ENCODE measurements around the gene RPL36AL. TPM values are rescaled to one million over a fixed set of nuclear protein-coding genes. Genes with fewer than 3 reads are reported as not detected.

The RPL36AL gene
- total RNA-seq, 2 donors from 2014 or later, result 120 to 180 TPM

GRCh38 chr14:49582113-49582977 lies 38.1 kb downstream of the RPL36AL start:
- no peak for ATAC-seq (ENCODE audit: insufficient number of reproducible peaks, low FRiP score, low read depth)
- DNase-seq (ENCODE audit: low spot score), result no peak
- TF ChIP-seq CTCF (IDR thresholded peaks at IDR 0.05), result no peak

GRCh38 chr14:49581209-49582112 lies 39.0 kb downstream of the RPL36AL start:
- H3K9me3 ChIP-seq, result no peaks in the 10 kb centered on the region
- no peak overlapping the region for H3K27ac ChIP-seq
- ATAC-seq (ENCODE audit: insufficient number of reproducible peaks, low FRiP score, low read depth) (no peak), DNase-seq (ENCODE audit: low spot score) (no peak)
- peaks cover 12% of the 10 kb centered on the region for H3K36me3 ChIP-seq
- no peak overlapping the region for H3K4me3 ChIP-seq
- no peaks in the 10 kb centered on the region for H3K27me3 ChIP-seq (replicated peaks; ENCODE audit: insufficient read depth)
- peaks cover 21 to 27% of the 10 kb centered on the region in 2 donors for H3K4me1 ChIP-seq (ENCODE audit: control insufficient read depth in 1 of 2, low read depth in 2 of 2)
- no peak for TF ChIP-seq CTCF (IDR thresholded peaks at IDR 0.05)

More at GRCh38 chr14:49582113-49582977, 38.1 kb downstream of the RPL36AL start:
- H3K4me1 ChIP-seq (ENCODE audit: control insufficient read depth in 1 of 2, low read depth in 2 of 2), result peaks cover 21 to 27% of the 10 kb centered on the region in 2 donors
- no peak overlapping the region for H3K27ac ChIP-seq
- no peak overlapping the region for H3K4me3 ChIP-seq
- H3K27me3 ChIP-seq (replicated peaks; ENCODE audit: insufficient read depth), result no peaks in the 10 kb centered on the region
- no peaks in the 10 kb centered on the region for H3K9me3 ChIP-seq
- peaks cover 7% of the 10 kb centered on the region for H3K36me3 ChIP-seq

GRCh38 chr14:49579841-49580240 lies 40.6 kb downstream of the RPL36AL start:
- Histone ChIP-seq H3K27me3 (replicated peaks; ENCODE audit: insufficient read depth) (no peaks in the 10 kb centered on the region), H3K4me3 (no peak overlapping the region), H3K36me3 (peaks cover 18% of the 10 kb centered on the region), H3K4me1 (ENCODE audit: control insufficient read depth in 1 of 2, low read depth in 2 of 2) (peaks cover 16 to 21% of the 10 kb centered on the region in 2 donors), H3K9me3 (no peaks in the 10 kb centered on the region), H3K27ac (no peak overlapping the region)
- no peak for DNase-seq (ENCODE audit: low spot score)
- no peak for TF ChIP-seq CTCF (IDR thresholded peaks at IDR 0.05)
- no peak for ATAC-seq (ENCODE audit: insufficient number of reproducible peaks, low FRiP score, low read depth)

- no peak for ATAC-seq (ENCODE audit: insufficient number of reproducible peaks, low FRiP score, low read depth)
- no peak for TF ChIP-seq CTCF (IDR thresholded peaks at IDR 0.05)
- peaks cover 16% of the 10 kb centered on the region for H3K36me3 ChIP-seq
Measured at GRCh38 chr14:49578141-49578540, 42.3 kb downstream of the RPL36AL start.

GRCh38 chr14:49574038-49574437 lies 46.4 kb downstream of the RPL36AL start:
- DNase-seq (ENCODE audit: low spot score) (no peak), ATAC-seq (ENCODE audit: insufficient number of reproducible peaks, low FRiP score, low read depth) (no peak)
- Histone ChIP-seq H3K9me3 (no peaks in the 10 kb centered on the region), H3K36me3 (peaks cover 11% of the 10 kb centered on the region), H3K27me3 (replicated peaks; ENCODE audit: insufficient read depth) (no peaks in the 10 kb centered on the region), H3K27ac (no peak overlapping the region), H3K4me1 (ENCODE audit: control insufficient read depth in 1 of 2, low read depth in 2 of 2) (no peaks in the 10 kb centered on the region), H3K4me3 (no peak overlapping the region)
- no peak for TF ChIP-seq CTCF (IDR thresholded peaks at IDR 0.05)

More at GRCh38 chr14:49578141-49578540, 42.3 kb downstream of the RPL36AL start:
- Histone ChIP-seq H3K9me3 (no peaks in the 10 kb centered on the region), H3K4me3 (no peak overlapping the region), H3K27ac (no peak overlapping the region), H3K27me3 (replicated peaks; ENCODE audit: insufficient read depth) (no peaks in the 10 kb centered on the region), H3K4me1 (ENCODE audit: control insufficient read depth in 1 of 2, low read depth in 2 of 2) (peaks cover 4 to 6% of the 10 kb centered on the region in 2 donors)
- DNase-seq (ENCODE audit: low spot score), result no peak
